Astrocyte of the cerebellum (primary cell): ENCODE measurements around the gene PCSK5.

Experiments
- DNase-seq: peaks from one replicate; pipeline ENCODE4 v3.0.0-alpha.2; 2011; ENCODE audit warnings: low read depth
- H3K4me3 ChIP-seq: 2 replicates; pipeline ENCODE4 v1.5.1; 2011; ENCODE audit warnings: mild to moderate bottlenecking, low read depth, low read length, moderate library complexity
- CTCF ChIP-seq: IDR thresholded peaks from 2 replicates; pipeline ENCODE4 v1.5.1; 2012; ENCODE audit warnings: low read length, low read depth, moderate library complexity, mild to moderate bottlenecking; ENCODE audit errors: missing control alignments
- in situ Hi-C: cut with HindIII; loops from 2 replicates; pipeline ENCODE4 v1.10.0; 2017; ENCODE audit warnings: low sequenced_read_pairs

Gene PCSK5

GRCh38 chr9:76027416-76027815 is 136.9 kb downstream of the PCSK5 start:
- in situ Hi-C loops = no loop called here
- DNase-seq = peak; percentile 32
- no peak overlapping the region for H3K4me3 ChIP-seq

GRCh38 chr9:76027861-76028260 is 137.4 kb downstream of the PCSK5 start:
- no peak overlapping the region for H3K4me3 ChIP-seq
- in situ Hi-C loops = no loop called here
- no peak for TF ChIP-seq CTCF
- no peak for DNase-seq

More at GRCh38 chr9:76027416-76027815, 136.9 kb downstream of the PCSK5 start:
- TF ChIP-seq CTCF = no peak

GRCh38 chr9:76032038-76032796 is 141.7 kb downstream of the PCSK5 start:
- in situ Hi-C loops = no loop called here
- no peak overlapping the region for H3K4me3 ChIP-seq
- TF ChIP-seq CTCF = no peak
- no peak for DNase-seq

GRCh38 chr9:76032797-76033373 is 142.4 kb downstream of the PCSK5 start:
- TF ChIP-seq CTCF = no peak
- no peak overlapping the region for H3K4me3 ChIP-seq
- in situ Hi-C loops = no loop called here
- no peak for DNase-seq

- DNase-seq = no peak
- H3K4me3 ChIP-seq = no peak overlapping the region
- no peak for TF ChIP-seq CTCF
- in situ Hi-C loops = no loop called here
These were observed 143.6 kb downstream of the PCSK5 start for GRCh38 chr9:76034049-76034448.

- in situ Hi-C loops = no loop called here
- no peak for TF ChIP-seq CTCF
- no peak overlapping the region for H3K4me3 ChIP-seq
- no peak for DNase-seq
These were observed 146.3 kb downstream of the PCSK5 start for GRCh38 chr9:76036762-76037161.
